Neural crest cell (in vitro differentiated cells): Measurements from ENCODE around the gene SEMA5B. TPM values are rescaled to one million over a fixed set of nuclear protein-coding genes. Genes with fewer than 3 reads are reported as not detected.

Source experiments
- DNase-seq: peaks from one replicate; pipeline ENCODE4 v3.0.0; 2021; ENCODE audit warnings: low read depth, mixed read lengths, low spot score
- H3K27ac Mint-ChIP-seq: one replicate; pipeline ENCODE4 v1.8.0; 2021; ENCODE audit warnings: mild to moderate bottlenecking, mixed read lengths; ENCODE audit not compliant: unreplicated experiment
- H3K27me3 Mint-ChIP-seq: 2 replicates; pipeline ENCODE4 v1.8.0; 2021; ENCODE audit warnings: low read depth, mild to moderate bottlenecking, mixed read lengths
- H3K36me3 Mint-ChIP-seq: 2 replicates; pipeline ENCODE4 v1.8.0; 2021; ENCODE audit warnings: low read depth, mild to moderate bottlenecking, mixed read lengths
- H3K4me1 Mint-ChIP-seq: 2 replicates; pipeline ENCODE4 v1.8.0; 2021; ENCODE audit warnings: mixed read lengths
- H3K4me3 Mint-ChIP-seq: one replicate; pipeline ENCODE4 v1.8.0; 2021; ENCODE audit warnings: mild to moderate bottlenecking, mixed read lengths
- H3K9me3 Mint-ChIP-seq: 2 replicates; pipeline ENCODE4 v1.8.0; 2021; ENCODE audit warnings: mixed read lengths
- CTCF ChIP-seq: fragments of 200-600 bp; sonication (generic); conservative IDR thresholded peaks from 2 replicates; pipeline ENCODE4 v1.5.0; 2021; ENCODE audit warnings: antibody characterized with exemption, mild to moderate bottlenecking
- total RNA-seq: library from RNA; stranded (reverse); gene quantifications from 2 replicates; pipeline ENCODE4 v1.2.1, GENCODE V29; 2021

SEMA5B gene
- total RNA-seq, 1 donor from 2014 or later, result 57.3 TPM

GRCh38 chr3:123018683-123019082 is 8.9 kb downstream of the SEMA5B start:
- H3K27me3 Mint-ChIP-seq, result peaks cover 15% of the 10 kb centered on the region
- H3K4me3 Mint-ChIP-seq, result no peak overlapping the region
- H3K4me1 Mint-ChIP-seq, result peaks cover 35% of the 10 kb centered on the region
- H3K36me3 Mint-ChIP-seq, result no peaks in the 10 kb centered on the region
- H3K9me3 Mint-ChIP-seq, result no peaks in the 10 kb centered on the region
- TF ChIP-seq CTCF, result no peak
- DNase-seq, result no peak
- no peak overlapping the region for H3K27ac Mint-ChIP-seq

- Mint-ChIP-seq H3K9me3 (no peaks in the 10 kb centered on the region), H3K27me3 (no peaks in the 10 kb centered on the region), H3K4me3 (no peak overlapping the region), H3K36me3 (no peaks in the 10 kb centered on the region), H3K27ac (no peak overlapping the region), H3K4me1 (peaks cover 10% of the 10 kb centered on the region)
- no peak for TF ChIP-seq CTCF
- no peak for DNase-seq
Observed at GRCh38 chr3:123015596-123015995, 12.0 kb downstream of the SEMA5B start.

- no peak for DNase-seq
- no peak overlapping the region for H3K27ac Mint-ChIP-seq
- no peak overlapping the region for H3K4me3 Mint-ChIP-seq
- no peaks in the 10 kb centered on the region for H3K27me3 Mint-ChIP-seq
- TF ChIP-seq CTCF, result no peak
- H3K36me3 Mint-ChIP-seq, result no peaks in the 10 kb centered on the region
- H3K9me3 Mint-ChIP-seq, result no peaks in the 10 kb centered on the region
- H3K4me1 Mint-ChIP-seq, result peaks cover 18% of the 10 kb centered on the region
Observed at GRCh38 chr3:123013876-123014275, 13.7 kb downstream of the SEMA5B start.

- peaks cover 28% of the 10 kb centered on the region for H3K4me1 Mint-ChIP-seq
- H3K36me3 Mint-ChIP-seq, result no peaks in the 10 kb centered on the region
- H3K9me3 Mint-ChIP-seq, result no peaks in the 10 kb centered on the region
- DNase-seq, result no peak
- no peak for TF ChIP-seq CTCF
- no peak overlapping the region for H3K4me3 Mint-ChIP-seq
- H3K27me3 Mint-ChIP-seq, result no peaks in the 10 kb centered on the region
- H3K27ac Mint-ChIP-seq, result peak overlapping the region; percentile 84
Observed at GRCh38 chr3:123012652-123013051, 14.9 kb downstream of the SEMA5B start.

- Mint-ChIP-seq H3K4me3 (no peak overlapping the region), H3K4me1 (peaks cover 38% of the 10 kb centered on the region), H3K27me3 (no peaks in the 10 kb centered on the region), H3K27ac (no peak overlapping the region), H3K36me3 (no peaks in the 10 kb centered on the region), H3K9me3 (no peaks in the 10 kb centered on the region)
- no peak for DNase-seq
- no peak for TF ChIP-seq CTCF
Observed at GRCh38 chr3:123011447-123011846, 16.1 kb downstream of the SEMA5B start.

GRCh38 chr3:123008840-123009239 is 18.7 kb downstream of the SEMA5B start:
- no peaks in the 10 kb centered on the region for H3K9me3 Mint-ChIP-seq
- no peak for TF ChIP-seq CTCF
- no peaks in the 10 kb centered on the region for H3K36me3 Mint-ChIP-seq
- no peaks in the 10 kb centered on the region for H3K27me3 Mint-ChIP-seq
- H3K4me1 Mint-ChIP-seq, result peaks cover 40% of the 10 kb centered on the region
- H3K4me3 Mint-ChIP-seq, result no peak overlapping the region
- no peak for DNase-seq
- no peak overlapping the region for H3K27ac Mint-ChIP-seq
